OCI-LY7 (cell line): ENCODE results near the gene TMEM50B.

Source experiments
- CTCF ChIP-seq: fragments of 200-600 bp; sonication (generic); conservative IDR thresholded peaks from 2 replicates; pipeline ENCODE4 v1.5.1; 2014; ENCODE audit warnings: mild to moderate bottlenecking, antibody characterized with exemption, low read length, moderate library complexity, mixed read lengths
- EZH2phosphoT487 ChIP-seq: fragments of 200-600 bp; sonication (generic); IDR thresholded peaks from 2 replicates; pipeline ENCODE4 v1.6.1; 2018; ENCODE audit warnings: low read depth, borderline replicate concordance, mild to moderate bottlenecking, mixed run types, antibody characterized with exemption, low read length, moderate library complexity, mixed read lengths

GRCh38 chr21:33402001-33402979, 77.5 kb downstream of the TMEM50B start:
- TF ChIP-seq CTCF: no peak
- no peak for TF ChIP-seq EZH2phosphoT487
